IPS-15b (cell line): ENCODE measurements around the gene PRICKLE2.

Experiments used
- H3K27me3 ChIP-seq: one replicate; pipeline ENCODE4 v1.6.1; 2013; ENCODE audit warnings: low read length; ENCODE audit not compliant: control insufficient read depth, insufficient read depth
- H3K36me3 ChIP-seq: one replicate; pipeline ENCODE4 v1.6.1; 2013; ENCODE audit warnings: low read length; ENCODE audit not compliant: control insufficient read depth, insufficient read depth
- H3K4me1 ChIP-seq: one replicate; pipeline ENCODE4 v1.6.1; 2013; ENCODE audit warnings: mild to moderate bottlenecking, low read length; ENCODE audit not compliant: control insufficient read depth, insufficient read depth
- H3K4me3 ChIP-seq: one replicate; pipeline ENCODE4 v1.5.1; 2013; ENCODE audit warnings: low read depth, low read length
- H3K9ac ChIP-seq: one replicate; pipeline ENCODE4 v1.6.1; 2013; ENCODE audit warnings: low read depth, mild to moderate bottlenecking, low read length
- H3K9me3 ChIP-seq: one replicate; pipeline ENCODE4 v1.6.1; 2013; ENCODE audit warnings: mild to moderate bottlenecking, low read length; ENCODE audit not compliant: control insufficient read depth, insufficient read depth

PRICKLE2 gene

DNA sequence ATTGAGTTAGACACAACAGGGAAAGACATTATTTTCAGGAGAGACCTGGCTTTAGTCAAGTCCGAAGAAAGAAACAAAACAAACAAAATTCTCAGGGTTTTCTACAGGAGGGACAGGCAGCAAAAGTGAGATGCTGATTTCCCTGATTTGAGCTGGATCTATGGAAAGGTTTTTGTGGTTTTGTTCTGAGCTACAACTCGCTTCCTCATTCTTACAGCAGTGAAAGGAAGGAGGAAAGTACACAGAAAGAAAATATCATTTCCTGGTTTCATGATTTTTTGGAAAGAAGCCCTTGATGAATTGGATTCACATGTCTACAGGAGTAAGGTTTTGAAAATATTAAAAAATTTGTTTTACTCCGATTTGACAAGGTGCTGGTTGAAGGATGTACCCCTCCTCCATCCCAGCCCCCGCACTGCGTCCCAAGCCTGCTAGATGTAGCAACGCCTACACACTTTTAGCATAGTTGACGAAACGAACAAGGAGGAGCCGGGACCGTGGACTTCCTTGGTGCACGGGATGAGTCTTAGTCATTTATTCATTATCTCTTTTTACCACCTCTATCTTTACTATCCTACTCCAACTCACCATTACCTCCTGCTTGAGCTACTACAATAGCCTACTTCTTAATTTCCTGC, 10.8 kb downstream of the PRICKLE2 start:
- peaks cover 34% of the 10 kb centered on the region for H3K4me1 ChIP-seq
- peaks cover 11% of the 10 kb centered on the region for H3K27me3 ChIP-seq
- no peaks in the 10 kb centered on the region for H3K9me3 ChIP-seq
- no peak overlapping the region for H3K9ac ChIP-seq
- no peaks in the 10 kb centered on the region for H3K36me3 ChIP-seq
- no peak overlapping the region for H3K4me3 ChIP-seq

DNA sequence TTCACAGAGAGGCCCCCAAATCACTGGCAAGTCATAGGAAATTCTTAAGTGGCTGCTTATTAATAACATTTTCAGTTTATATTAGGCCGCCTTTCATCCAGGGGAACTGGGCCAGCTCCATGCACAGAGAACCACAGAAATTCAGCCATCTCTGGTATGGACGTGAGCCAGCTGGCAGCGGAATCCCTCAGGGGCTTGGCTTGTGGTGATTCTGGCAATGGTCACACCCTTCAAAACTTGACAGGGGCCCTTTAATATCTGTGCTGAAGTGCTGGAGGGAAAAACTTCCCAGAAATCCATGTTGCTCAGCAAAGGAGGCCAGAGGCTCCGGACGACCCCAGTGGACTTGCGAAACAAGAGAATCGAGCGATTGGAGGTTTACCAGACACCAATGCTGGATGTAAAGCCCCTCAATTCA, 11.3 kb downstream of the PRICKLE2 start:
- no peaks in the 10 kb centered on the region for H3K36me3 ChIP-seq
- no peak overlapping the region for H3K4me3 ChIP-seq
- peaks cover 32% of the 10 kb centered on the region for H3K4me1 ChIP-seq
- peaks cover 6% of the 10 kb centered on the region for H3K27me3 ChIP-seq
- no peak overlapping the region for H3K9ac ChIP-seq
- H3K9me3 ChIP-seq, result no peaks in the 10 kb centered on the region

DNA sequence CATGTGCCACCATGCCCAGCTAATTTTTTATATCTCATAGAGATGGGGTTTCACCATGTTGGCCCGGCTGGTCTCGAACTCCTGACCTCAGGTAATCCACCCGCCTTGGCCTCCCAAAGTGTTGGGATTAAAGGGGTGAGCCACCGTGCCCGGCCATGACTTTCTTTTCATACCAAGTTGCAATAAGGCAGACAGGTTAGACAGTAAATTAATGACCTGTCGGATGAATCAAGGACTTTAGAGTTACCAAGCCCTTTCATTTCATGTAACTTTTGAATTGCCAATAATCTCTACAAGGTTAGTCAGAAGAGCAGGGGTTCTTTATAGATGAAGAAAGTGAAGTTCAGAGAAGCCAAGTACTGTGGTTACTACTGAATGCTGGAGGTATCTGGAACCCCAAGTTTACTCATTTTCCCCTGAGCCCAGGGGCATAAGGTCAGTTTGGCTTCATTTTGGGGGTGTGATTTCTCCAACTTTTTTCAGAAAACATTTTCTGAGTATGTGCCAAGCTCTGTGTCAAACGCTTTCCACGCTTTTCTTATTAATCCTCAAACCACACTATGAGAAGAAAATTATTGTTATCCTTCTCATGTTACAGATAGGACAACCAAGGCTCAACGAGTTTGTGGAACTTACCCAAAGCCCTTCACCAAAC, 11.9 kb downstream of the PRICKLE2 start:
- H3K9ac ChIP-seq, result no peak overlapping the region
- H3K4me3 ChIP-seq, result no peak overlapping the region
- peaks cover 5% of the 10 kb centered on the region for H3K27me3 ChIP-seq
- H3K9me3 ChIP-seq, result no peaks in the 10 kb centered on the region
- no peaks in the 10 kb centered on the region for H3K36me3 ChIP-seq
- peaks cover 27% of the 10 kb centered on the region for H3K4me1 ChIP-seq

DNA sequence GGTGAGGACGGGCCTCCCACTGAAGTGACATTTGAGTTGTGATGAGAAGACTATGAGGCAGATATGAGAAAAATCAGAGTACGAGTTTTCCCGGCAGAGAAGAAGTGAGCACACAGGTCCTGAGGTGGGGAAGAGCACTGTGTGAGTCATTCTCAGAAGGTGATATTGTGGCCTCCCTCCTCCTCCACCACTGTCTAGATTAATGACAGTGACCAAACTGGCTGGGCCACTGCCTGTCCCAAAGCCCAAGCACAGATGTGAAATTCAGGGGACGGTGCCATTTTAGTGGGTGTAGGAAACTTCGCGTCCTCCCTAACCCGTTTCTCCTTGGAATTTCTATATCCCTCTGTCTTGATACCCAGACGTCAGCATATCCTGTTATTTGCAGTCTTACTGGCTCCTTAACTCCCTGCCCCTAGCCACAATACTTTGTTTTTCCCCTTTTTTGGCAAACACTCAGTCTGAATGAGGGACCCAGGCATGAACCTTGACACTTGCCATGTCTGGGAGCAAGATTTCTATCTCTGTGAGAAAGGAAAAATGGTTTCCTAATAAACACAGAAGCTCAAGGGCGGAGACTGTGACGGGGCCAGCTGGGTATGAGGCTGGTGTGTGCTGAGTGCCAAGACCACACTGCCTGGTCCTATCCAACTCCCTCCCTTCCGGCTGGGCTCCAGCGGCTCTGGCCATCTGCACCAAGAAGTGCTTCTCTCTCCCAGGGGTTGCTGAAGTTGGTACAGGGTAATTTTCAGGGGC, 15.2 kb downstream of the PRICKLE2 start:
- Histone ChIP-seq H3K27me3 (no peaks in the 10 kb centered on the region), H3K9me3 (no peaks in the 10 kb centered on the region), H3K4me3 (no peak overlapping the region), H3K4me1 (peaks cover 10% of the 10 kb centered on the region), H3K36me3 (no peaks in the 10 kb centered on the region), H3K9ac (no peak overlapping the region)

DNA sequence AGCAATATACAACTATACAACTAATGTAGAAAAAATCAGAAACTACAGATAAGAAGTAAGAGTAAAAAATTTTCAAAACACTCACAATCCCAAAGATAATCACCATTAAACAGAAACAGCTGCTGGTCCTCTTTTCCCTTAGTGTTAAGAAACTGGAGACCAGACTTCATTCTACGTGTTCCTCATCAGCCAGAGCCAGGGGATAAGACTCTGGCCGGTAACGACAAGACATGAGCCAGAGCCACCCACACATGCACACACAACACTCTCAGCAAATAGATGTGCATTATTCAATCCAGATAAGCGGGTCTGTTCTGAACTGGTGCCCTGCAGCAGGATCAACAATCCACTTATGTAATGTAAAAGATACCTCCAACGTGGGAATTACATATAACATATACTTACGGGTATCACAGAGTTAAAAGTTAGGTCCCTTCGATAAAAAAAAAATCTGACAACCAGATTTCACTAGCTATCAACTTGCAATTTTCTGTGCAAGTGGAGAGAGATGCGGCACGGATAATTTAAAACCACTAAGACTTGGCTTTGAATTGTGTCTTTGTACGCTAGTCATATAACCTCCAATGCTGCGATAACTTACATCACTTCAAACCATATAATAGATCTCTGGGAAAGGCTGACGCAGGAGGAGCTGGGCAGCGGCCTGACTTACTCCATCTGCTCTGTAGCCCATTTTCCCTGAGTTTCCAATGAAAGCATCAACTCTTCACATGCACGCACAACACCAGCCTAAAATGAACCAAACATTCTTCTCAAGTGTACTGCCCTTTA, 17.8 kb downstream of the PRICKLE2 start:
- no peaks in the 10 kb centered on the region for H3K27me3 ChIP-seq
- H3K9me3 ChIP-seq, result no peaks in the 10 kb centered on the region
- H3K36me3 ChIP-seq, result no peaks in the 10 kb centered on the region
- no peak overlapping the region for H3K4me3 ChIP-seq
- H3K9ac ChIP-seq, result no peak overlapping the region
- no peaks in the 10 kb centered on the region for H3K4me1 ChIP-seq

DNA sequence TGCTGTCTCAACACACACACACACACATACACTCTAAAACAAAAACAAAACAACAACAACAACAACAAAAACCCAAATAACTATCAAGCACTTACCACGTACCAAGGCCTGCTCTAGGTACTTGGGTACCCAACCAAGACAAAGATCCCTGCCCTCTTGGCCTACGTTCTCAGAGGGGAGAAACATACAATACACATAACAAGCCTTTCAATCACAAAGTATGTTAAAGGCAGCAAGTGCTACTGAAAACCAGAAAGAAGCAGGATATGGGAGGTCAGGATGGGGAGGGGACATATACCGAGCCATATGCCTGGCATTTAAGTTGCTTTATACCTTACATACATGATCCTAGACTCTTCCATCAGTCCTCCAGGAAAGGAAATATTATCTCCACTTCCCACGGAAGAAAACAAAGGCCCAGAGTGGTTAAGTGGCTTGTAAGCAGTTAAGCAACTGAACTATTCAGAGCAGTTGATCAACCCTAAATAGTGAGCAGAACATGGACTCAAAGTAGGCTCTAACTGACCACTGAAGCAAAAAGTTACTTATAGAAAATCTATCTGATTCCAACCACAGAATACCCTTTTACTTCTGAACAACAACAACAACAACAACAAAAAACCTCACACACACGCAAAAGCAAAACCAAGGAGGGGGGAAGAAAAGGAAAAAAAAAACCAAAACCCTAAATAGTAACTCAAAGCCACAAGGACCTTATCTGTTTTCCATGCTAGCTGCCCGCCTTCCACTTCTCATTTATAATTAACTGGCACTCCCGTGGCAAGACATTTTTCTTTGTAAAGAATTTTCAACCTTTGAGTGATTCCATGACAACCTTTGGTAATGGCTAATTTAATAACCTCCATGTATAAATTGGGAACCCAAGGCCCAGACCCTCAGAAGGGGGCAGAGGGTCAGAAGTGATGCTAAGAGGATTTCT, 21.0 kb downstream of the PRICKLE2 start:
- Histone ChIP-seq H3K9me3 (no peaks in the 10 kb centered on the region), H3K9ac (no peak overlapping the region), H3K4me1 (no peaks in the 10 kb centered on the region), H3K4me3 (no peak overlapping the region), H3K27me3 (no peaks in the 10 kb centered on the region), H3K36me3 (no peaks in the 10 kb centered on the region)

DNA sequence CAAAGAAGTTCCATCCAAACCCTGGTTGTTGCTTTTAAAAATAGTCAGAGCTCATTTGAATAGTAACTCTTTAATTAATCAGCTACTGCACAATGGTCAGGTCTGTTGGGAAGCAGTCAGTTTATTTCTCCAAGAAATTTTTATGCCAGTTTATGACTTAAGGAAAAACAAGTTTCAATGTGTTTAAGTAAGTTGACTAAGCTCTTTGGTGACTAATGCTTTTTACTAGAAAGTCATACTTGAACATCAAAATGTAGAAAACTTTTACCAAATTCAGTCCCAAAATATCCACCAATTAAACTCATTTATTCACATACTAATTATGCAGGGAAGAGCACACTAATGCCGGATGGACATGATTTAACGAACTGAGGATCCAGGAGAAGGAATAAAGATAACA, 22.1 kb downstream of the PRICKLE2 start:
- Histone ChIP-seq H3K4me3 (no peak overlapping the region), H3K9me3 (no peaks in the 10 kb centered on the region), H3K36me3 (no peaks in the 10 kb centered on the region), H3K27me3 (no peaks in the 10 kb centered on the region), H3K9ac (no peak overlapping the region), H3K4me1 (no peaks in the 10 kb centered on the region)

DNA sequence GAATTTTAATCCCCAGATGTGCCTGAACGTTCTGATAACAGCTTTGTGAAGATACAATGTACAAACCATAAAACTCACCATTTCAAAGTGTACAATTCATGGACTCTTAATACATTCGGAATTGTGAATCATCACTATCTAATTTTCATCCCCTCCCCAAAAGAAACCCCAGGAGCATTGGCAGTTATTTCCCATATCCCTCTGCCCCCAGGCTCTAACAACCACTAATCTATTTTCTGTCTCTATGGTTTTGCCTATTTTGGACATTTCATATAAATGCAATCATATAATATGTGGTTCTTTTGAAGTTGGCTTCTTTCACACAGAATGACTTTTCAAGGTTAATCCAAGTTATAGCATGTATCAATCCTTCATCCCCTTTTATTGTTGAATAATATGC, 25.3 kb downstream of the PRICKLE2 start:
- peaks cover 6% of the 10 kb centered on the region for H3K4me1 ChIP-seq
- H3K36me3 ChIP-seq, result no peaks in the 10 kb centered on the region
- no peaks in the 10 kb centered on the region for H3K9me3 ChIP-seq
- H3K4me3 ChIP-seq, result no peak overlapping the region
- H3K9ac ChIP-seq, result no peak overlapping the region
- no peaks in the 10 kb centered on the region for H3K27me3 ChIP-seq

DNA sequence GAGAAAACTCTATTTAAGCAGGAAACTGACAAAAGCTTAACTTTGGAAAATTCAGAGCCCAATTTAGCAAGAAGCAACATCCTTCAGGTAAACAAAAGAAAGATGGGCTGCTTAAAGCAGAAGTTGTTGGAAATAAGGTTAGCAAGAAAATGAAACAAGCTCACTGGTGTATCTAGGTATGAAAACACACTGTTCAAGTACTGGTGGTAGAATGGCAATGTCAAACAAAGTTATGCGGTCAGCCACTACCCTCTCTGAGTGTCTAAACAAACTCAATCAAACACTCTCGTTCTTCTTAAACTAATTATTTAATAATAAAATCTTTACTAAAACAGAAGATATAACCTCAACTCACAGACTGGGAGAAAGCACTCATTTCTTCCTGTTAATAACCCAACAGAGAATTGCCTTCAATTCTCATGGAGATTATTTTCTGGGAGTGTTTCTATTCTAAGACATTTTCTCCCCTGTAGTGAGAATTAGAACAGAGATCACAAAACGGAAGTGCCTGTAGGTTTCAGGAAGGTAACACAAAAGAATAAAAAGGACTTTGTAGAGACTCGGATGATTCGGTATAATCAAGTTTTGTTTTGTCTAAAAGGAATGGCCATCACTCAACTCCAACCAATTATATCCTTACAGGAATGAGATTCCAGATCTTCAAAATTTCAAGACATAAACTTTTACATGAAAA, 28.9 kb downstream of the PRICKLE2 start:
- Histone ChIP-seq H3K36me3 (no peaks in the 10 kb centered on the region), H3K9me3 (no peaks in the 10 kb centered on the region), H3K27me3 (no peaks in the 10 kb centered on the region), H3K4me1 (peaks cover 6% of the 10 kb centered on the region), H3K9ac (no peak overlapping the region), H3K4me3 (no peak overlapping the region)

DNA sequence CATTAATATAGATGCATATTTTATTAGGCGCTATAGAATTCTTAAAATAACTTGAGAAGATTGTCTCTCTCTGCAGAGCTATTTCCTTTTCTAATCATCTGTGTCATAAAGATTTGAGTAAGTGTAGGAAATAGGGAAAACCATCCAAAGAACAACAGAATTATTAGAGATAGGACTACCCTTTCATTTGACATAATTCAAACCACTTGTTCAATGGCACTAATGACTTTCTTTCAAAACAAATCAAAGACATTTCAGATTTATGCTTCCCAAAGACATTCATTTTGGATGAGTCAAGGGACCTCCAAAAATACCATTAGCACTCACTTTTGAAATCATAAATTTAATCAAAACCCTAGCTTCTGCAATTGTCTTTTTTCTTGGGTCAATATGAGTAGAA, 29.5 kb downstream of the PRICKLE2 start:
- H3K36me3 ChIP-seq, result no peaks in the 10 kb centered on the region
- no peaks in the 10 kb centered on the region for H3K27me3 ChIP-seq
- peaks cover 6% of the 10 kb centered on the region for H3K4me1 ChIP-seq
- H3K9me3 ChIP-seq, result no peaks in the 10 kb centered on the region
- no peak overlapping the region for H3K9ac ChIP-seq
- H3K4me3 ChIP-seq, result no peak overlapping the region
